ENCODE data around the gene METTL21A. TPM values are rescaled to one million over a fixed set of nuclear protein-coding genes. Genes with fewer than 3 reads are reported as not detected.
"Not testable (repeated sequence)": the region's sequence is repeated elsewhere in the genome, so short reads cannot be mapped to it uniquely, and the experiment has no call there.

The METTL21A gene
- total and polyA plus RNA-seq, 10 donors = 18.8 to 43.6 (median 25.0) TPM

- intact Hi-C loops (cut with DNase I; ENCODE audit: low total_unique reads) = no loop called here
- Histone ChIP-seq H3K36me3 (no peaks in the 10 kb centered on the region), H3K27me3 (replicated peaks in 1 of 7) (no peaks in the 10 kb centered on the region), H3K4me3 (no peak overlapping the region), H3K9me3 (no peaks in the 10 kb centered on the region), H3K4me1 (peaks cover 0 to 5% (median 0%) of the 10 kb centered on the region in 6 donors), H3K27ac (no peak overlapping the region)
- no peak for TF ChIP-seq POLR2A (IDR thresholded peaks at IDR 0.05)
- no peak for TF ChIP-seq CTCF (IDR thresholded peaks at IDR 0.05 in 8 of 11, conservative IDR thresholded peaks at IDR 0.05 in 3 of 11)
- TF ChIP-seq POLR2AphosphoS5 (IDR thresholded peaks at IDR 0.05) = no peak
- DNase-seq = no peak
- WGBS, 5 donors = 76 to 89% (median 78%) methylated on average over 4 of the region's 4 CpGs
Measured at GRCh38 chr2:207658156-207658555, 33.0 kb upstream of the METTL21A start.

DNA sequence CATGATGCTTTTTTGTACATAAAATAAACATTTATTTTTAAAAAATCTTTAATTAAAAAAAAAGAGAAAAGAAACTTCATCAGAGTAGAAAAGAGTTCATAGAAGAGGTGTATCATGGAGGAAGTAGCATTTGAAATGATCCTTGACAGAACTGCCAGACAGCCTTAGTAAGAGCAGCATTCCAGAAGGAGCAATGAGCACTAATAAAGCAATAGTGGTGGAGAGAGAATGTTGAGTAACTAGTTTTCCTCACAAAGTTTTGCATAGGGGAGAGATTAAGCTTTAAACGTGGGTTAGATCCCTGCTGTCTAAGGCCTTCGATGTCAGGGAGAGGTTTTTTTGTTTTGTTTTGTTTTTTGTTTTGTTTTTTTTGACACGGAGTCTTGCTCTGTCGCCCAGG is 29.8 kb upstream of the METTL21A start:
- WGBS, 5 donors = 59 to 87% (median 71%) methylated on average over 4 of the region's 4 CpGs
- no peaks in the 10 kb centered on the region for H3K27me3 ChIP-seq (replicated peaks in 1 of 7)
- no peak overlapping the region for H3K27ac ChIP-seq
- no peak for TF ChIP-seq POLR2AphosphoS5 (IDR thresholded peaks at IDR 0.05)
- TF ChIP-seq CTCF (IDR thresholded peaks at IDR 0.05 in 8 of 11, conservative IDR thresholded peaks at IDR 0.05 in 3 of 11) = no peak
- TF ChIP-seq POLR2A (IDR thresholded peaks at IDR 0.05) = no peak
- H3K4me1 ChIP-seq = no peaks in the 10 kb centered on the region
- intact Hi-C loops (cut with DNase I; ENCODE audit: low total_unique reads) = no loop called here
- no peaks in the 10 kb centered on the region for H3K9me3 ChIP-seq
- no peak overlapping the region for H3K4me3 ChIP-seq
- DNase-seq = no peak
- no peaks in the 10 kb centered on the region for H3K36me3 ChIP-seq

DNA sequence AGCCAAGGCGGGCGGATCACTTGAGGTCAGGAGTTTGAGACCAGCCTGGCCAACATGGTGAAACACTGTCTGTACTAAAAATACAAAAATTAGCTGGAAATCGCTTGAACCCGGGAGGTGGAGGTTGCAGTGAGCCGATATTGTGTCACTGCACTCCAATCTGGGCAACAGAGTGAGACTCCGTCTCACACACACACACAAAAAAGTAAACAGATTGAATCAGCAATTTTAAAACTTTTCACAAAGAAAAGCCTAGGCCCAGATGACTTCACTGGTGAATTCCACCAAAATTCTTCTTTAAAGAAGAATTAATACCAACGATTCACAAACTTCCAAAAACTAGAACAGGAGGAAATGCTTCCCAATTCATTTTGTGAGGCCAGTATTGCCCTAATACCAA is 21.4 kb upstream of the METTL21A start:
- WGBS, 5 donors = 93 to 97% (median 94%) methylated on average over 7 of the region's 7 CpGs
- DNase-seq; H3K36me3 ChIP-seq; intact Hi-C loops (cut with DNase I; ENCODE audit: low total_unique reads); H3K4me1 ChIP-seq; H3K27ac ChIP-seq; H3K27me3 ChIP-seq (replicated peaks in 1 of 7); H3K4me3 ChIP-seq; H3K9me3 ChIP-seq: not testable (repeated sequence)

DNA sequence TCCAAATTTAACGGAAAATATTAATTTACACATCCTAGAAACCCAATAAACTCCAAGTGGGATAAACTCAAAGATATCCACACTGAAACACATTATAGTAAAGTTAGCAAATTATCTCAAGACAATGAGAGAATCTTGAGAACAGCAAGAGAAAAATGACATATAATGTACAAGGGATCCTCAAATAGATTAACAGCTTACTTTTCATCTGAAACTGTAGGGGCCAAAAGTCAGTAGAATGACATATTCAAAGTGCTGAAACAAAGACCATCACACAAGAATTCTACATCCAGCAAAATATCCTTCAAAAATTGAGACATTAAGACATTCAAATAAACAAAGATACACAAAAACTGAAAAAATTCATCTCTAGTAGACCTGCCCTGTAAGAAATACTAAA is 18.7 kb upstream of the METTL21A start:
- Histone ChIP-seq H3K27me3 (replicated peaks in 1 of 7) (no peaks in the 10 kb centered on the region), H3K36me3 (no peaks in the 10 kb centered on the region), H3K27ac (no peak overlapping the region), H3K9me3 (peaks cover 0 to 17% (median 14%) of the 10 kb centered on the region in 8 donors), H3K4me1 (no peaks in the 10 kb centered on the region), H3K4me3 (no peak overlapping the region)
- TF ChIP-seq POLR2AphosphoS5 (IDR thresholded peaks at IDR 0.05) = no peak
- TF ChIP-seq CTCF (IDR thresholded peaks at IDR 0.05 in 8 of 11, conservative IDR thresholded peaks at IDR 0.05 in 3 of 11) = no peak
- TF ChIP-seq POLR2A (IDR thresholded peaks at IDR 0.05) = no peak
- WGBS, 5 donors = 91 to 100% (median 97%) methylated on average over 1 of the region's 1 CpG
- no peak for DNase-seq
- intact Hi-C loops (cut with DNase I; ENCODE audit: low total_unique reads) = no loop called here

DNA sequence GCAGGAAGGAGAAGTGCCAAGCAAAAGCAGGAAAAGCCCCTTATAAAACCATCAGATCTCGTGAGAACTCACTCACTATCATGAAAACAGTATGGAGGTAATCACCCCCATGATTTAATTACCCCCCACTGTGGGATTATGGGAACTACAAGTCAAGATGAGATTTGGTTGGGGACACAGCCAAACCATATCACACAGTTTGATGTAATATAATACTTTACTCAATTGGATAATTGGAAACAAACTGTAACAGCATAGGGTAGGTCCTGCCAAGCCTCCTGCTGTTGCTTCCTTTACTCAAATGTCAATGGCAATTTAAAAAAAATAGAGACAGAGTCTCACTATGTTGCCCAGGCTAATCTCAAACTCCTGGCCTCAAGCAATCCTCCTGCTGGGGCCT is 15.5 kb upstream of the METTL21A start:
- TF ChIP-seq POLR2A (IDR thresholded peaks at IDR 0.05) (no peak), POLR2AphosphoS5 (IDR thresholded peaks at IDR 0.05) (no peak), CTCF (IDR thresholded peaks at IDR 0.05 in 8 of 11, conservative IDR thresholded peaks at IDR 0.05 in 3 of 11) (no peak)
- 43 to 77% (median 62%) methylated on average over 1 of the region's 1 CpG for WGBS, 5 donors
- intact Hi-C loops (cut with DNase I; ENCODE audit: low total_unique reads) = no loop called here
- Histone ChIP-seq H3K27ac (no peak overlapping the region), H3K4me1 (peaks cover 0 to 3% (median 0%) of the 10 kb centered on the region in 6 donors), H3K4me3 (no peak overlapping the region), H3K27me3 (replicated peaks in 1 of 7) (no peaks in the 10 kb centered on the region), H3K9me3 (peaks cover 0 to 17% (median 14%) of the 10 kb centered on the region in 8 donors), H3K36me3 (no peaks in the 10 kb centered on the region)
- no peak for DNase-seq

Measured in spleen (tissue), 11 donors.